ENCODE results near the gene STARD3.

STARD3 gene

GRCh38 chr17:39621523-39622379 is 15.2 kb upstream of the STARD3 start:
- DNase-seq (ENCODE audit: low read depth): peak; percentile 89

- DNase-seq (ENCODE audit: low read depth): no peak
Observed at GRCh38 chr17:39622380-39623006, 14.5 kb upstream of the STARD3 start.

DNA sequence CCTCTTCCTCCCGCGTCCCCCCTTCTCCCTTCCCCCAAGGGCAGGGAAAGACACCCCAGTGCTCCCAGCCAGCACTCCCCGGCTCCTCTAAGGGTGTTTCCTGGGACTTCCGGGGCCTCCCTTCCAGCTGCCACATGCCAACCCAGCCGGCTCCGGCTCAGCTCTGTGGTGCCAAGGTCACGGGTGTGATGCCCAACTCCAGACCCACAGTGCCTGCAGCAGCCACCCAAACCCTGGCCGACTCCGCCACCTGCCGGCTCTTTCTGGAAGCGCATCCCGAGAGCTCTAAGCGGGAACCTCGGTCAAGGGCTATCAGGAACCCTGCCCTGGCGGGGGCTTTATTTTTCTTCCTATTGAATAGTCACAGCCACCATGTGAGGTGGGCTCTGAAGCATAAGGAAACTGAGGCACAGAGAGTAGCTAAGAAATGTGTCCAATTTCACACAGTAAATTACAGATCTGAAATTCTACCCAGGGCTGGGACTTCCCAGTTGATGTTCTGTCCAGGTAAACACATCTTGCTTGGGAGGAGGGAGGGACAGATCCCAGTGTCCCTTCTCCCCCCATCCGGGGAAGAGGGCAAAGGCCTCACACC is 13.5 kb upstream of the STARD3 start:
- DNase-seq (ENCODE audit: low read depth): peak; percentile 84

DNA sequence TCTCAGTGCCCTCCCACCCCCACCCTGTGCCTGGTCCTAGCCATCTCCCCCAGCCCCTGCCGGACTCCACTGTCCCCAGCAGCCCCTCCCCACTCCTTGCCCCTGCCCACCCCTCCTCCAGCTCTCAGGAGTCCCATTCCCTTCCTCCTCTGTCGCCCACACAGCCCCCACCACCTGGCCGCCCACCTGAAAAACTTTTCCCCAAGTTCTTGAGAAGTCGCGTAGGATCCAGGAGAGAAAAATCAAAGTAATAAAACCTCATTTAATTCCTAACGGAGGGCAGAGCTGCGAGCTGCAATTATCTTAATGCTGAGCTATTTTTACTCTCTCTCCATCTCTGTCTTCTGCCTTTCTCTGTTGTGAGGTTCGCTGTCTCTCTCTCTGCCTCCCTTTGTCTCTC is 12.6 kb upstream of the STARD3 start:
- no peak for DNase-seq (ENCODE audit: low read depth)

DNA sequence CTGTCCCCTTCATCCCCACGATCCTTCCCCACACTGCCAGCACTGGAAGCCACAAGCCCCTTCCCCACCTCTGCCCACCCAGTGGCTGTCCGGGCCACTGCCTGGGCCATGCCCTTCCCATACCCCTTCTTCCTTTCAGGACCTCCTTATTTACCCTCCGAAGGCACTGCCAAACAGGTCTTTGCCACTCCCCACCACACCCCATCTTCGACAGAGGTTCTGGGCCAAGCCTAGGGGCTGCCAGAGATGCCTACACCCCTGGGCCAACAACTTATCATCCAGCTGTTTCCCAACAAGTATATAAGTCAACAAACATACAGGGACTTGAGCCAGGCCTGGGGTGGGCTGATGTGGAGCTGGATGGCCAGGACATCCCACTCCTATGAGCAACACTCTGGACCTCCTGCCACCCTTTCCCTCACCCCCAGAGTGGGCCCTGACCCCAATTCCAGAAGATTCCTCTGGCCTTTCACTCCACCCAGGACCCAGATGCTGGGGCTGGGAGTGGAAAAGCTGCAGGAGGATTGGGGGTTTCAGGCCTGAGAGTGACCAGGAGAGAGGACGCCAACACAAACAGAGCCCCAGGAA is 11.7 kb upstream of the STARD3 start:
- no peak for DNase-seq (ENCODE audit: low read depth)

DNA sequence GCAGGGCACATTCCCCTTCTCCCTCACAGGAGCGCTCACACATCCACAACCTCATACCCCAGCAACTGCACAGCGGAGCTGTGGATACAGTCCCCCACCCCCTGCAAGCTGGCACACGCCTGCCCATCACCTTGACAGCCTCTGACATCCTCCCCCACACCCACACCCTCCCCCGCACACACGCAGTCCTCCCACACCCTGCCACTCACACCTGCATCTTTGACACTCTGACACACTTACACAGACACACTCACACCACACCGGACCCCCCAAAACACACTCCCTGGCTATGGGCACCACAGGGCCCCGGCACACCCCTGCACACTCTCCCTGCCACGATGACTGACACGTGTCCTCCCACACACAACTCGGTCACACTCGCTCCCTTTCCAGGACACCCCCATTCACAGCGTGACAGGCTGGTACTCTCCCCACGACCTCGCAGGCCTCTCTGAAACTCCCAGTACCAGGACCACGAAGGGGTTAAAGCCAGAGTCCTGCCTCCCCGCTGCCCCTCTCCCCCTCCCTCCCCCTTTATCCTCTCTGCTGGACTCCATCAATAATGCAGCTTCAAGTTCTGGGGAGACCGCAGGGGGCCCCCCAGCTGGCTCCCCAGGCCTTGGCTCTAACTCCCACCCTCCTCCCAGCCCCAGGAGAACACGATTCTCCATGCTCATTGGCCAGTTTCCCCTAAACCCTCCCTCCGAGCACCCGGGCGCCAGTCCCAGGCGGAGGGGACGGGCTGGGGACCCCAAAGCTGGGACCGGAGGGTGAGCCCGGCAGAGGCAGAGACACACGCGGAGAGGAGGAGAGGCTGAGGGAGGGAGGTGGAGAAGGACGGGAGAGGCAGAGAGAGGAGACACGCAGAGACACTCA is 10.5 kb upstream of the STARD3 start, which contains the start of gene PPP1R1B:
TSS of gene PPP1R1B (plus strand) at position 782 of the 876 bp plus-strand sequence. CDS start 441 bp downstream, outside the sequence.
- DNase-seq (ENCODE audit: low read depth): no peak

- no peak for DNase-seq (ENCODE audit: low read depth)
Observed at GRCh38 chr17:39627047-39627711, 9.8 kb upstream of the STARD3 start.

DNA sequence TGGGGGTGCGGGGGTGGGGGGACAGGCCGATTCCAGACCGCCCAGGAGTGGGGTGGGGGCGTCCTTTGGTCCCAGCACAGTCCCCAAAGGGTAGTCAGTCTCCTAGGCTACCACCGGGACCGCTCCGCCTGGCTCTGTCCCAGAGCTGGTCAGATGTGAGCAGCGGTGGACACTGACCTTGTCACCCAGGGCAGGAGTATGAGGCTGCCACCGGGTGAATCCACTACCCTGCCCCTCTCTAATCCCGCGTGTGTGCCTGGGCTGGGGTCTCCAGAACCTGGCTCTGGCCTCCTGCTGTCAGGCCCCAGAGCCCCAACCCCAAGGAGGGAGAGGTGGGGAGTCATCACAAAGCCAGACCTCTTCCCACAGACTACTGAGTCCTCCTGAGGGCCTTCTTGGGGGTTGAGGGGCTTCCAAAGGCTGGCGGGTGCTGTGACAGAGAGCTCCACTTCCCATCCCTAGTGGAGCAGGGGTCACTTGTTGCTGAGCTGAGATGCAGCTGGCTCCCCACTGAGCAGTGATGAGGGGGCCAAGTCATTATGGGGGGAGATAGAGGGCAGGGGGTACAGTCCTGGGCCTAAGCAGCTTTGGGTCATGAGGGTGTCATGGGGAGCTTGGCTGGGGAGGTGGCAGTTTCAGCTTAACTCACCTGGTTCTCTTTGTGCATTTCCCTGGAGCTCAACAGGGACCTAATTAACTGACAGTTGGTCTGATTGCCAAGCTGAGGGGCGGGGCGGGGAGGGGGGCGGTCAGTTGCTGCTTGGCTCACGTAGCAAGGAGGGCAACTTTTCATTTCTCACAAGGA is 9.0 kb upstream of the STARD3 start:
- no peak for DNase-seq (ENCODE audit: low read depth)

GRCh38 chr17:39628655-39629493 is 8.1 kb upstream of the STARD3 start:
- no peak for DNase-seq (ENCODE audit: low read depth)

DNA sequence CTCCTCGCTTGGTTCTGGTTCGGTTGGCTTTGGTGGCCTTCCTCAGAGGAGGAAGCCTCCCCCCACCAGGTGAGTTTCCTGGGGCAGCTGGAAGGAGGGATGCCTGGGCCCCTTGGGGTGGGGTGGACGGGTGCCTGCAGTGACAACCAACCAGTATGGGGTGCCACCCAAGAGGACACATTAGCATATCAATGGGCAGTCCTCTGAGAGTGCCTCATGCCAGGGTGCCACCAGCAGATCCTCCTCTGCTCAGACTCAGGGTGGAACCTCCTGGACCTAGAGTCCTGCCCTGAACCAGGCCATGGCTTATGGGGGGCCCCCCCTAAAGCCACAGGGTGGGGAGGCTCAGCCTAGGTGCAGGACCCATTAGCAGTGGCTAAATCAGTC is 7.5 kb upstream of the STARD3 start:
- no peak for DNase-seq (ENCODE audit: low read depth)

DNA sequence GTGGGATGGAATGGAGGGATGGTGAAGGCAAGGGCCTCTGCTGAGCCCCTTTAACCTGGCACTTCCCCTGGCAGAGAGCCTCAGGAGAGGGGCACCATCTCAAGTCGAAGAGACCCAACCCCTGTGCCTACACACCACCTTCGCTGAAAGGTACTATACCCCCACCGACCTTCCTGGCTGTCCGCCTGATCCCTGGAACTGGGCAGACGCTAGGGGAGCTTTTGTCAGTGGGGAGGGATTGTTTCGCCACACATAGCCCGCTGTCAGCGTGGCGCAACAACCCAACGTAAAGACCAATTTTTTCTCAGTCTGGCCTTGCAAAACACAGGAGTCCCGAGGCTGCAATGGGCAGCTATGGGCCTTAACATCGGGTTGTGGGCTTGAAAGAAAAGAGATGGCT is 7.0 kb upstream of the STARD3 start:
- no peak for DNase-seq (ENCODE audit: low read depth)

DNA sequence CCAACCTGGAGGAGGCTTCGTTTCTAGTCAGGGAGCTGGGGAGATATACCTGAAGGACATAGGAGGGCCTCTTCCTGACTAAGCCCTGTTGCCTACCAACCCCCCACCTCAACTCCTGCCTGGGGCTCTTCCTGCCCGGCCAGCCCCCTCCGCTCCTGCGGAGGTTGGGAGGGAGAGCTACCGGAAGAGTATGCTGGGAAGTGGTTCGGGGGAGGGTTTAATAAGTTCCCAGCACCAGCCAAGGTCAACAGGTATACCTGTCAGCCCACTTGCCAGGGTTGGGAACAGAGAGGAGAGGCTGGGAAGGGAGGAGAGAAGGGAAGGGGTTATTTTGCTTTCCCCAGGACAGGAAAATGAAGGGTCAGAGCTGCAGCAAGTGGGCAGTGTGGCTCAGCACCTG is 5.5 kb upstream of the STARD3 start:
- no peak for DNase-seq (ENCODE audit: low read depth)

DNA sequence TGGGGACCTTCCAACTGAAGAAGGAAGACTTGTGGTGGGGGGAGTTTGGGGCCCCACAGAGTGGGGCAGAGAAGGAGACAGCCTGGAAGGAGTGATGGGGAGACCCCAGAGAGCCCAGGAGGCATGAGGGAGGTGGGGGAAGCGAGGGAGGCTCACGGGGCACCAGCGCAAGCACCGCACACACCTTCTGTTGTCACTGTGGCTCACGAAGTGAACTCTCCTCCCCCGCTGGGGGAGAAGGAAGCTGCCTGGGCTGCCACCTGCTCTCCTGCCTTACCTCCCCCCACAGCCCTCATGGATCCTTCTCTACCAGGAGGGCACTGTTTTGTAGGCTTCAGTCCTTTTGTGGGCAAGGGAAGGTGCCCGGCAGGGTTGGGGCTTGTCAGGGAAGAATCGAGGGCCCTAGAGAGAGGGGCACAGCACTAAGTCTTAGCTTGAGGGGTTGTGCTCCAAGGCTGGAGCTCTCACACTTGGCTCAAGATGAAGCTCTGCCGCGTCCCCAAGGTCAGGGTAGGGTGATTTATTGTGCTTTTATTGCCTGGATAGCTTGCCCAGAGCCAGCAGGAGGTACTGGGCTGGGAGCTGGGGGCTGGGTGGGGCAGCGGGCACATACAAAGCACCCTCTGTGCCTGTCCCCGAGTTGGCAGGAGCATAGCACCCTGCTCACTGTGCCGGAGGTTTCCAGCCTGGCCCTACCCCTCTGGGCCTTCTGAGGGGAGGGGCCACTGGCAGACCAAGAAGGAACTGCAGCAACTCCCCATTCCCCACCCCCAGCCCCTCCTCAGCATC is 4.6 kb upstream of the STARD3 start:
- no peak for DNase-seq (ENCODE audit: low read depth)

DNA sequence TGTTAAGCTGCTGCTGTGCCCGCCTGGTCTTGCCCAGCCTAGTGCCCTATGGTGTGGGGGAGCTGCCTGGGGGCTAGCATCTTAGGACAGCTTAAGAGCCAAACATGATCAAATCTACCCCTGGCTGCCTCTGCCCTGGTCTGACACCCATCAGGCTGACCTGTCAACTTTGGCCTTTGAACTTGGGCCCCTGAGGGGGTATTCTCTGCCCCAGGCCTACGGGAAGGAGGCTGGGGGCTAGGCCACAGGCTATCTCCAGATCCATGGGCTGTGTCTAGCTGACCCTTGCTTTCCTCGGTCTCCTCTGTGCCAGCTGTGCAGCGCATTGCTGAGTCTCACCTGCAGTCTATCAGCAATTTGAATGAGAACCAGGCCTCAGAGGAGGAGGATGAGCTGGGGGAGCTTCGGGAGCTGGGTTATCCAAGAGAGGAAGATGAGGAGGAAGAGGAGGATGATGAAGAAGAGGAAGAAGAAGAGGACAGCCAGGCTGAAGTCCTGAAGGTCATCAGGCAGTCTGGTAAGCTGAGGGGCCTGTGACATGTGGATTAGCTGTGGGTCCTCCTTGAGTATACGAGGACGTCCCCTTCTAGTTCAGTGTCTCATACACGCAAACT is 3.3 kb upstream of the STARD3 start:
- DNase-seq (ENCODE audit: low read depth): no peak

- DNase-seq (ENCODE audit: low read depth): no peak
Observed at GRCh38 chr17:39634384-39634871, 2.5 kb upstream of the STARD3 start.

DNA sequence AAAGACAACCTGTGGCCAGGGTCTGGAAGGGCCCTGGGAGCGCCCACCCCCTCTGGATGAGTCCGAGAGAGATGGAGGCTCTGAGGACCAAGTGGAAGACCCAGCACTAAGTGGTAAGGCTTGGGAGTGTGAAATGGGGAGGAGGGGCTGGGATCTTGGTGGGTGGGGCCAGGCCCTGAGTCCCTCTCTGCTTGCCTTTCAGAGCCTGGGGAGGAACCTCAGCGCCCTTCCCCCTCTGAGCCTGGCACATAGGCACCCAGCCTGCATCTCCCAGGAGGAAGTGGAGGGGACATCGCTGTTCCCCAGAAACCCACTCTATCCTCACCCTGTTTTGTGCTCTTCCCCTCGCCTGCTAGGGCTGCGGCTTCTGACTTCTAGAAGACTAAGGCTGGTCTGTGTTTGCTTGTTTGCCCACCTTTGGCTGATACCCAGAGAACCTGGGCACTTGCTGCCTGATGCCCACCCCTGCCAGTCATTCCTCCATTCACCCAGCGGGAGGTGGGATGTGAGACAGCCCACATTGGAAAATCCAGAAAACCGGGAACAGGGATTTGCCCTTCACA is 1.2 kb upstream of the STARD3 start:
- no peak for DNase-seq (ENCODE audit: low read depth)

DNA sequence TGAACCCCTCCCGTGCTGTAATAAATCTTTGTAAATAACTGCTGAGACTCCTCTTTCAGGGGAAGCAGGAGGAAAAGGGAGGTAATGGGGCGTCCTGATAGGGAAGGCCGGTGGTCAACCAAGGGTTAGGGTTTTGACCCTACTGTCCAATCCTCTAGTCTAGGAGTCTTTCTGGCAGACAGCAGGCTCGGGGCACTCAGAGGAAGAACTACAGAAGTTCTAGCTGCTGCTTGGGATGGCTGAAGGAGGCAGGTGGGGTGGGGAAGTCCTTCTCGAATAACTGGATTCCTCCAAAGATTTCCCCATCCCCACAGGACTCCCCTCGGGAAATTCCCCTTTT is 387 bp upstream of the STARD3 start:
- DNase-seq (ENCODE audit: low read depth): no peak

DNA sequence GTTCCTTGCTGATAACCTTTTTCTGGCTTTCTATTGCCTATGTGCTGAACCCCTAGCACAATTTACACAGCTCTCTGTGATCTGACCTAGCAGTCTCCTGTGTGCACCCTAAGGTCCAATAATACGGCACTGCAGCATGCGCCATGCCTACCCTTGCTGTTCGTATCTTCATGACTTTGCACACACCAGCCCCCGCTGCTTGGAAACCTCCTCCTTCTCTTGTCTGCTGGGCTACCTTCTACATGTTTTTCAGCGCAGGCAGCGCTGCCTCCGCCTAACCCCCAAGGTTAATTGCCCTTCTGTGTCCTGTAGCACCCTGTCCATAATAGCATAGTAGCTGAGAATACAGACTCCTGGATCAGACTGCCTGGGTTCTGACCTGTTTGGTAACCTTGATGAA is 1.4 kb downstream of the STARD3 start:
- DNase-seq (ENCODE audit: low read depth): no peak

All from activated T-cell treated with anti-CD3 and anti-CD28 coated beads for 1 hour (primary cell).